Measurements from ENCODE around the gene RGS3.

RGS3 gene

DNA sequence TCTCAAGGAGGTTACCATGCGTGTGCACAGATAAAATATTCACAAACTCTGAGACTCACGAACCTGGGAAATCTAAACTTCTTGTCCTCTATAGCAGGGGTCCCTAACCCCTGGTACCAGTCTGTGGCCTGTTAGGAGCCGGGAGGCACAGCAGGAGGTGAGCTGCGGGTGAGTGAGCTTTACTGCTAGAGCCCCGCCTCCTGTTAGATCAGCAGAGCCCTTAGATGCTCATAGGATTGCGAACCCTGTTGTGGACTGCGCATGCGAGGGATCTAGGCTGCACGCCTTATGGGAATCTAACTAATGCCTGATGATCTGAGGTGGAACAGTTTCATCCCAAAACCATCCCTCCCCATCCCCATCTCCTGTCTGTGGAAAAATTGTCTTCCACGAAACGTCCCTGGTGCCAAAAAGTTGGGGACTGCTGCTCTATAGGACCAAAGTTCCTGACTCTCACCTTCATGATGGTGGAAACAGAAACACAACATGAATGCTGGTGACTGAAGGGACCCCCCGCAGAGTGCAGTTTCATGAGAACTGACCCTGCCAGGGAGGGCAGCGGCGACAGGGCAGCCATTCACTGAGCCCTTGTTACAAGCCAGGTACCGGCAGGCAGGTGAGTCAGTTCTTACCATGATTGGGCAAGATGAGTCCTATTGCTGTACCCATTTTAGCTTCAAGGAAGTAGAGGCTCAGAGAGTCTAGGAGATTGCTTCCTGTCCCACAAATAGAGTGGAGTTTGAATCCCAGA, 181.9 kb downstream of the RGS3 start:
- no peak for DNase-seq

DNA sequence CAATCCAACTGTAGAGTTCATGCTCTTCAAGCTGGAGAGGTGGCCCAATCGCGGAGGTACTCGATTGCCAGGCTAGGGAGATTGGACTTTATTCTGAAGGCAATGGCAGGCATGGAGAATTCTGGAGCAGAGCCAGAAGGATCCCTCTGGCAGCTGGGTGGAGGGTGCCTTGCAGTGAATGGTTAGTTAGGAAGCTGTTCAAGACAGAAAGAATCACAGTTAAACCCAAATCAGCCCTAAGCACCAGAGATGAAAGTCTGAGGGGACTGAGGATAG, 182.4 kb downstream of the RGS3 start:
- DNase-seq: no peak

GRCh38 chr9:113646491-113646890, 183.0 kb downstream of the RGS3 start:
- no peak for DNase-seq
